ENCODE data around the gene RBM10. TPM values are rescaled to one million over a fixed set of nuclear protein-coding genes. Genes with fewer than 3 reads are reported as not detected.
"Not testable (repeated sequence)": the region's sequence is repeated elsewhere in the genome, so short reads cannot be mapped to it uniquely, and the experiment has no call there.

RBM10 gene
- total RNA-seq, 1 experiment from 2014 or later: 56.9 TPM

GRCh38 chrX:47116551-47117110 is 28.4 kb upstream of the RBM10 start:
- RAD21 ChIA-PET (ENCODE audit: low non-redundant PET in 1 of 2, low total read pairs in 2 of 2, uncharacterized antibody in 2 of 2, unreplicated experiment in 2 of 2); ATAC-seq; H3K79me2 ChIP-seq (ENCODE audit: insufficient read depth, low read length); POLR2A ChIA-PET; DNase-seq (ENCODE audit: low read depth, low spot score); H3K9me2 ChIP-seq (ENCODE audit: insufficient read depth); H3K27me3 ChIP-seq (ENCODE audit: insufficient read depth, low read length); H4K20me1 ChIP-seq (ENCODE audit: insufficient read depth); BruUV-seq (replicated peaks); H3K27ac ChIP-seq (ENCODE audit: low read depth, low read length); CTCF ChIA-PET; H3K4me3 ChIP-seq (replicated peaks in 1 of 2; ENCODE audit: low read depth in 1 of 2, low read length in 2 of 2); H3K9ac ChIP-seq (ENCODE audit: low read length); H3K9me3 ChIP-seq (ENCODE audit: control insufficient read depth in 1 of 2, insufficient read depth in 1 of 2, low read depth in 1 of 2, low read length in 2 of 2); intact Hi-C loops (cut with micrococcal nuclease); H3K4me2 ChIP-seq (ENCODE audit: low read length); H3K4me1 ChIP-seq (ENCODE audit: control insufficient read depth in 1 of 2, insufficient read depth in 2 of 2, low read length in 2 of 2); H2AFZ ChIP-seq (ENCODE audit: low read depth, low read length, poor library complexity, severe bottlenecking); H3K36me3 ChIP-seq (ENCODE audit: control insufficient read depth in 1 of 2, insufficient read depth in 2 of 2, low read length in 2 of 2): not testable (repeated sequence)

GRCh38 chrX:47124466-47124865 is 20.6 kb upstream of the RBM10 start:
- intact Hi-C loops (cut with micrococcal nuclease); POLR2A ChIA-PET; CTCF ChIA-PET: not testable (repeated sequence)

More at GRCh38 chrX:47124466-47124865, 20.6 kb upstream of the RBM10 start:
- H4K20me1 ChIP-seq (ENCODE audit: insufficient read depth); H3K9ac ChIP-seq (ENCODE audit: low read length); H3K4me3 ChIP-seq (replicated peaks in 1 of 2; ENCODE audit: low read depth in 1 of 2, low read length in 2 of 2); DNase-seq (ENCODE audit: low read depth, low spot score); BruUV-seq (replicated peaks); ATAC-seq; RAD21 ChIA-PET (ENCODE audit: low non-redundant PET in 1 of 2, low total read pairs in 2 of 2, uncharacterized antibody in 2 of 2, unreplicated experiment in 2 of 2); H3K9me3 ChIP-seq (ENCODE audit: control insufficient read depth in 1 of 2, insufficient read depth in 1 of 2, low read depth in 1 of 2, low read length in 2 of 2); H3K9me2 ChIP-seq (ENCODE audit: insufficient read depth); H3K36me3 ChIP-seq (ENCODE audit: control insufficient read depth in 1 of 2, insufficient read depth in 2 of 2, low read length in 2 of 2); H3K79me2 ChIP-seq (ENCODE audit: insufficient read depth, low read length); H3K4me1 ChIP-seq (ENCODE audit: control insufficient read depth in 1 of 2, insufficient read depth in 2 of 2, low read length in 2 of 2); H2AFZ ChIP-seq (ENCODE audit: low read depth, low read length, poor library complexity, severe bottlenecking); H3K27me3 ChIP-seq (ENCODE audit: insufficient read depth, low read length); H3K4me2 ChIP-seq (ENCODE audit: low read length); H3K27ac ChIP-seq (ENCODE audit: low read depth, low read length): not testable (repeated sequence)
